ENCODE measurements around the gene RNF115.
"Not testable (repeated sequence)": the region's sequence is repeated elsewhere in the genome, so short reads cannot be mapped to it uniquely, and the experiment has no call there.

Gene RNF115

GRCh38 chr1:145827966-145828365, 4.1 kb upstream of the RNF115 start:
- DNase-seq (ENCODE audit: low read depth) = no peak

GRCh38 chr1:145826030-145826429, 2.1 kb upstream of the RNF115 start:
- DNase-seq (ENCODE audit: low read depth) = no peak

- no peak for DNase-seq (ENCODE audit: low read depth)
Observed at GRCh38 chr1:145824499-145824842, 576 bp upstream of the RNF115 start.

GRCh38 chr1:145822779-145823331, 1.0 kb downstream of the RNF115 start:
- DNase-seq (ENCODE audit: low read depth) = not testable (repeated sequence)

- DNase-seq (ENCODE audit: low read depth) = not testable (repeated sequence)
Observed at GRCh38 chr1:145818095-145818494, 5.8 kb downstream of the RNF115 start.

GRCh38 chr1:145812977-145813810, 10.7 kb downstream of the RNF115 start:
- not testable (repeated sequence) for DNase-seq (ENCODE audit: low read depth)

GRCh38 chr1:145806844-145807243, 17.1 kb downstream of the RNF115 start:
- DNase-seq (ENCODE audit: low read depth) = no peak

GRCh38 chr1:145806408-145806807, 17.5 kb downstream of the RNF115 start:
- no peak for DNase-seq (ENCODE audit: low read depth)

GRCh38 chr1:145805057-145805456, 18.8 kb downstream of the RNF115 start:
- no peak for DNase-seq (ENCODE audit: low read depth)

GRCh38 chr1:145804235-145805045, 19.5 kb downstream of the RNF115 start:
- no peak for DNase-seq (ENCODE audit: low read depth)

GRCh38 chr1:145799806-145800205, 24.1 kb downstream of the RNF115 start:
- DNase-seq (ENCODE audit: low read depth) = no peak

- no peak for DNase-seq (ENCODE audit: low read depth)
Observed at GRCh38 chr1:145796753-145797152, 27.1 kb downstream of the RNF115 start.

GRCh38 chr1:145795257-145795881, 28.5 kb downstream of the RNF115 start:
- no peak for DNase-seq (ENCODE audit: low read depth)

- DNase-seq (ENCODE audit: low read depth) = no peak
Observed at GRCh38 chr1:145792484-145792883, 31.4 kb downstream of the RNF115 start.

GRCh38 chr1:145791860-145792259, 32.0 kb downstream of the RNF115 start:
- not testable (repeated sequence) for DNase-seq (ENCODE audit: low read depth)

- no peak for DNase-seq (ENCODE audit: low read depth)
Observed at GRCh38 chr1:145788580-145788979, 35.3 kb downstream of the RNF115 start.

GRCh38 chr1:145786271-145786670, 37.6 kb downstream of the RNF115 start:
- no peak for DNase-seq (ENCODE audit: low read depth)

- DNase-seq (ENCODE audit: low read depth) = no peak
Observed at GRCh38 chr1:145785547-145785946, 38.3 kb downstream of the RNF115 start.

- no peak for DNase-seq (ENCODE audit: low read depth)
Observed at GRCh38 chr1:145784409-145784808, 39.5 kb downstream of the RNF115 start.

GRCh38 chr1:145782272-145783099, 41.4 kb downstream of the RNF115 start:
- no peak for DNase-seq (ENCODE audit: low read depth)

- no peak for DNase-seq (ENCODE audit: low read depth)
Observed at GRCh38 chr1:145778146-145778540, 45.8 kb downstream of the RNF115 start.

Measured in T follicular helper cell (primary cell).